Activated T-cell treated with anti-CD3 and anti-CD28 coated beads, Interleukin-2, amount 50 U/mL, for 4 hours (primary cell): ENCODE data around the gene TLR3. TPM values are rescaled to one million over a fixed set of nuclear protein-coding genes. Genes with fewer than 3 reads are reported as not detected.

ENCODE experiments used
- ATAC-seq, 2 donors: fragments of 200-7000 bp; cut with Tn5 transposase; one replicate each; pipeline ENCODE4 v1.10.0; 2021
- DNase-seq: peaks from one replicate; pipeline ENCODE4 v3.0.0-alpha.2; 2020
- H3K27me3 Mint-ChIP-seq: one replicate; pipeline ENCODE4 v1.8.0; 2021; ENCODE audit warnings: low read depth, mixed read lengths
- H3K36me3 Mint-ChIP-seq: one replicate; pipeline ENCODE4 v1.8.0; 2022; ENCODE audit warnings: mixed read lengths; ENCODE audit not compliant: insufficient read depth
- H3K4me1 Mint-ChIP-seq: one replicate; pipeline ENCODE4 v1.8.0; 2021; ENCODE audit warnings: low read depth, mixed read lengths
- H3K4me3 Mint-ChIP-seq: one replicate; pipeline ENCODE4 v1.8.0; 2021; ENCODE audit warnings: mild to moderate bottlenecking, moderate library complexity, mixed read lengths
- H3K9me3 Mint-ChIP-seq: one replicate; pipeline ENCODE4 v1.8.0; 2021; ENCODE audit warnings: mixed read lengths
- total RNA-seq, 3 donors: library from RNA; stranded (reverse); gene quantifications; one replicate each; pipeline ENCODE4 v1.2.1, GENCODE V29; 2021

Gene TLR3
- total RNA-seq, 3 donors from 2014 or later, result 0.03 TPM; not detected in 2

DNA sequence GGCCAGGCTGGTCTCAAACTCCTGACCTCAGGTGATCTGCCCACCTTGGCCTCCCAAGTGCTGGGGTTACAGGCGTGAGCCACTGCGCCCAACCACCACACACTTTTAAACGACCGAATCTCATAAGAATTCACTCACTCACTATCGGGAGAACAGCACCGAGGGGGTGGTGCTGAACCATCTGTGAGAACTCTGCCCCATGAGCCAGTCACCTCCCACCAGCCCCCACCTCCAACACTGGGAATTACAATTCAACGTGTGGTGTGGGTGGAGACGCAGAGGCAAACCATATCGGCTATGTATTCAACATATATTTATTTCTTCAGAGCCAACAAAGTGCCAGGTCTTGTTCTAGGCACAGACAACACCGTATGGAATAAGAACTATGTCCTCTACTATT is 3.6 kb downstream of the TLR3 start:
- H3K36me3 Mint-ChIP-seq, result no peaks in the 10 kb centered on the region
- peaks cover 25% of the 10 kb centered on the region for H3K4me1 Mint-ChIP-seq
- ATAC-seq (no peak), DNase-seq (no peak)
- H3K9me3 Mint-ChIP-seq, result no peaks in the 10 kb centered on the region
- no peaks in the 10 kb centered on the region for H3K27me3 Mint-ChIP-seq
- H3K4me3 Mint-ChIP-seq, result no peak overlapping the region

DNA sequence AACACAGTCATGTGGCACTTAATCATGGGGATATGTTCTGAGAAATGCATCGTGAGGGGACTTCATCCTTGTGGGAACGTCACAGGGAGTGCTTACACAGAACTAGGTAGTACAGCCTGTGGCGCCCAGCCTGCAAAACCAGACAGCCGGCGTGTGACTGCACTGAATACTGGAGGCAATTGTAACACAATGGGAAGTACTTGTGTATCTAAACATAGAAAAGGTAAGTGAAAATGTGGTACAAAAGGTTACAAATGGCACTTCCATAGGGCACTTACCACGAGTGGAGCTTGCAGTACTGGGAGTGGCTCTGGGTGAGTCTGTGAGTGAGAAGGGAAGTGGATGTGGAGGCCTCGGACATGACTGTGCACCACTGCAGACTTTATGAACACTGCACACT is 5.2 kb downstream of the TLR3 start:
- H3K36me3 Mint-ChIP-seq, result no peaks in the 10 kb centered on the region
- no peak overlapping the region for H3K4me3 Mint-ChIP-seq
- H3K27me3 Mint-ChIP-seq, result no peaks in the 10 kb centered on the region
- no peak for ATAC-seq
- H3K9me3 Mint-ChIP-seq, result no peaks in the 10 kb centered on the region
- DNase-seq, result no peak
- peaks cover 11% of the 10 kb centered on the region for H3K4me1 Mint-ChIP-seq

DNA sequence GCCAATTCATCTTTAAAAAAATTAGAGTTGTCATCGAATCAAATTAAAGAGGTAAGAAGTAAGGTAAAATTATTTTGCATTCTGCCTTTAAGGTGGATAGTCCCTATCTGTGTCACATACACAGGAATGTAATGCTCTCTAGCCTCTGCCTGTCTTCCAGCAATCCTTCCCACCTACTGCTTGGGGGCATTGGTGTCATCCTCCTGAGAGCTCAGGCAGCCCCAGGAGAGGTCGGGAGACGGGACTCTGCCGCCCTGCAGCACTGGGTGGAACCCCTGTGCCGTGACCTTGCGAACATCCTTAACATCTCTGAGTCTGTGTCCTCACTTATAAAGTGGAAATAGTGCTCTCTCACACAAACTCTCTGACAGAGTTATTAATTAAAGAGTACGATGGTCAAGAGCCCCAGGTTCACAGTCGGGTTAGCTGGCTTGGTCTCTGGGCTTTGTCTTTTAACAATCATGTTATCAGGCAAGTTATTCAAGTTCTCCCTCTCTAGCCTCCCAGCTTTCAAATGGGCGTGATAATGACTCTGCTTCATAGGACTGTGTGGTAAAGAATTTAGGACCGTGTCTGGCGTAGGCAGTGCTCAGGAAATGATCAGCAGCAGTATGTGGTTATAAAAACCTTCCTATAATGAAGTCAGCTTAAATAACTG is 10.2 kb downstream of the TLR3 start:
- H3K36me3 Mint-ChIP-seq, result peaks cover 7% of the 10 kb centered on the region
- no peak overlapping the region for H3K4me3 Mint-ChIP-seq
- DNase-seq, result no peak
- H3K9me3 Mint-ChIP-seq, result no peaks in the 10 kb centered on the region
- no peaks in the 10 kb centered on the region for H3K4me1 Mint-ChIP-seq
- no peaks in the 10 kb centered on the region for H3K27me3 Mint-ChIP-seq
- no peak for ATAC-seq

DNA sequence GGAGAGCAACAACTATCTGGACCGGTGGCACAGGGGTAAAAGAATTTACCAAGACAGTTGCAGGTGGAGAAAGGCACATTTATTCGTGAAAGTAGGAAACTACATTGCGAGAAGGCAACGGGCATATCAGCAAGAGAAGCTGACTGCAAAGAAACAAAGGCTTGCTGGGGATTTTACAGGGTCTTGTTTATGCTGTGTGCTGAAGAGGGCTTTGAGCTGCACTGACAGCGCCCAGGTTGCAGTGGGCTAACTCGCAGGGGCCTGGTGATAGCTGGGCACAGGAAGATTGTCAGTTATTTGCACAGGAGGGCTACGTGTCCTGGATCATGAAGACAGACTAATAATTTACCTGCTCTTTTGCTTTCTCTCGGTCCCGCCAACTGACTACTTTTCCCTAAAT is 10.7 kb downstream of the TLR3 start:
- peaks cover 7% of the 10 kb centered on the region for H3K36me3 Mint-ChIP-seq
- no peaks in the 10 kb centered on the region for H3K9me3 Mint-ChIP-seq
- ATAC-seq, result no peak
- H3K4me3 Mint-ChIP-seq, result no peak overlapping the region
- H3K4me1 Mint-ChIP-seq, result no peaks in the 10 kb centered on the region
- no peaks in the 10 kb centered on the region for H3K27me3 Mint-ChIP-seq
- DNase-seq, result no peak

DNA sequence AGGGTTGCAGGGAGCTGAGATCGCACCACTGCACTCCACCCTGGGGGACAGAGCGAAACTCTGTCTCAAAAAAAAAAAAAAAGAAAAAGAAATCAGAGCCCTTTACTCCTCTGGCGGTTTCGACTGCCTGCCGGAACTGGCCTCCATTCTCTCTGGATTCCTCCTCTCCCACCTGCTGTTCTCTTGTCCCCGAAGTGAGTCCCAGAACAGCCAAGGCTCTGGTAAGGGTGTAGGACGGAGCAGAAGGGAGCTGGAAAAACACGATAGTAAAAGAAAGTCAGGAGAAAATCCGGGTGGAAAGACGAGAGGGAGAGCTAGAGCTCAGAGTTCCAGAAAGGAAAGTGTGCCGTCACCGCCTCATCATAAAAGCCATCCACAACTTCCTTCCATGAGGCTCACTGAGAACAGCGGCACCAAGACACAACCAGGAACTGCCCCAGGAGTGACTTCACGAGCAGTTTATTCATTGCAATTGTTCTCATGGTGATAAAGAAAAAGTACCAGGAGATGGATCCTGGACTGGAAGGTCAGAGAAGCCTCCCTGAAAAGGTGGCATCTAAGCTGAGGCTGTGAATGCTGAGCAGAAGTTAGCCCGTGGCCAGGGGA is 12.3 kb downstream of the TLR3 start:
- Mint-ChIP-seq H3K4me1 (no peaks in the 10 kb centered on the region), H3K36me3 (peaks cover 7% of the 10 kb centered on the region), H3K4me3 (no peak overlapping the region), H3K27me3 (no peaks in the 10 kb centered on the region), H3K9me3 (no peaks in the 10 kb centered on the region)
- ATAC-seq (no peak), DNase-seq (no peak)

DNA sequence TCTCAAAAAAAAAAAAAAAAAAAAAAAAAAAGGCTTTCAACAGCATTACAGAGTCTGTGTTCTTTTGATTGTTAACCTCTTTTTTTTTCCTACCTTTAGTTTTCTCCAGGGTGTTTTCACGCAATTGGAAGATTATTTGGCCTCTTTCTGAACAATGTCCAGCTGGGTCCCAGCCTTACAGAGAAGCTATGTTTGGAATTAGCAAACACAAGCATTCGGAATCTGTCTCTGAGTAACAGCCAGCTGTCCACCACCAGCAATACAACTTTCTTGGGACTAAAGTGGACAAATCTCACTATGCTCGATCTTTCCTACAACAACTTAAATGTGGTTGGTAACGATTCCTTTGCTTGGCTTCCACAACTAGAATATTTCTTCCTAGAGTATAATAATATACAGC is 13.3 kb downstream of the TLR3 start:
- Mint-ChIP-seq H3K4me3 (no peak overlapping the region), H3K36me3 (peaks cover 7% of the 10 kb centered on the region), H3K27me3 (no peaks in the 10 kb centered on the region), H3K9me3 (no peaks in the 10 kb centered on the region), H3K4me1 (no peaks in the 10 kb centered on the region)
- DNase-seq (no peak), ATAC-seq (no peak)

DNA sequence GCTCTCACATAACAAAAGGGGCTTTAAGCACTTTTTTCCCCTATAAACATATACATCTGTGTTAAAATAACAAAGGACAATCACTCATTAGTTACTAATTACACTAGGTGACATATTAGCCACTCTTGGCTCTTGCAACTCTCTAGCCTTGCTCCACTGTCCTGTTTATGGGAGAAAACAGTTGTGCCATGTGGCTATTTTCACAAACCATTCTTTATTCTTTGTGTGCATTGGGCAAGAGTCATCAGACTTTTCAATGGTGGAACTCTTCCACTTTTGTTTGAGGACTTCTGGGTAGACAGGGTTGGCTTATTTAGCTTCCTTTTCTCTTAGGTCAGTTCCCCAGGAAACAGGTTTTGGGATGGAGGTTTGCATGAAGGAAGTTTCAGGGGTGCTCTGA is 19.6 kb downstream of the TLR3 start:
- no peak for ATAC-seq
- no peaks in the 10 kb centered on the region for H3K27me3 Mint-ChIP-seq

DNA sequence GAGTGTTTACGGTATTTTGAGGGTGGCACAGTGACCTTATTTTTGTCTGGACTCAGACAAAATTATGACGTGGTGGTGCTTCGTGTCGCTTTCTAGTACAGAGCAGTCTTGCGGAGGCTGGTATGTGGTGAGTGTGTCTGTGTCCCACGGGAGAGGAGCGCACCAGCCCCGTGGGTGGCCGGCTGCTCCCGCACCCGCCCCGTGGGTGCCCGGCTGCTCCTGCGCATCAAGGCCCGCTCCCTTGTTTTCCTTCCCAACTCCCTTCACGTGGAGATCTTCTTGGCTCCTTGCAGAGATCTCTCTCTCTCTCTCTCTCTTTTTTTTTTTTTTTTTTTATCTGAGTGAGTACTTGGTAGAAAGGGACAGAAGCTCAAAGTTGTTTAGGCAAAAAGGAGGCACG is 23.3 kb downstream of the TLR3 start:
- no peak for ATAC-seq
- H3K27me3 Mint-ChIP-seq, result peaks cover 9% of the 10 kb centered on the region
- H3K36me3 Mint-ChIP-seq, result no peaks in the 10 kb centered on the region
- no peak overlapping the region for H3K4me3 Mint-ChIP-seq
- H3K4me1 Mint-ChIP-seq, result no peaks in the 10 kb centered on the region
- no peaks in the 10 kb centered on the region for H3K9me3 Mint-ChIP-seq
- no peak for DNase-seq

More for the DNA sequence above, 19.6 kb downstream of the TLR3 start:
- no peaks in the 10 kb centered on the region for H3K36me3 Mint-ChIP-seq
- no peak for DNase-seq
- H3K4me3 Mint-ChIP-seq, result no peak overlapping the region
- no peaks in the 10 kb centered on the region for H3K9me3 Mint-ChIP-seq
- H3K4me1 Mint-ChIP-seq, result no peaks in the 10 kb centered on the region

DNA sequence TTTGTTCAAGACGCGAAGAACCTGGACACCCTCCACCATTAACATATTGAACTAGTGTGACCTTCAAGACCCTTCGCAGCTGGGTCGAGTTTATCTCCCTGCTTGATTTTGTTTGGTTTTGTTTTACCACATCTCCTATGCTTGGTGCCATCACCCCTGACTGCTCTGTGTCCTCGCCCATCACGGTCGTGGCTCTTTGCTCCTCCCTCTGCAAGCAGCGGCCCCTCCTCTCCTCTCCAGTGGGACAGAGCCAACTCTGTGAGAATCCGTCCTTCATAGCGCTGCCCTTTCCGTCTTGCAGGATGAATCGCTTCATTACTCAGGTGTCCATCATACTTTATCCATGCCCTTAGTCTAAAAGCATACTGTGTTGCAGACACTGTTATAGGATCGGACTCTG is 26.4 kb downstream of the TLR3 start:
- no peak for ATAC-seq
- H3K4me3 Mint-ChIP-seq, result no peak overlapping the region

DNA sequence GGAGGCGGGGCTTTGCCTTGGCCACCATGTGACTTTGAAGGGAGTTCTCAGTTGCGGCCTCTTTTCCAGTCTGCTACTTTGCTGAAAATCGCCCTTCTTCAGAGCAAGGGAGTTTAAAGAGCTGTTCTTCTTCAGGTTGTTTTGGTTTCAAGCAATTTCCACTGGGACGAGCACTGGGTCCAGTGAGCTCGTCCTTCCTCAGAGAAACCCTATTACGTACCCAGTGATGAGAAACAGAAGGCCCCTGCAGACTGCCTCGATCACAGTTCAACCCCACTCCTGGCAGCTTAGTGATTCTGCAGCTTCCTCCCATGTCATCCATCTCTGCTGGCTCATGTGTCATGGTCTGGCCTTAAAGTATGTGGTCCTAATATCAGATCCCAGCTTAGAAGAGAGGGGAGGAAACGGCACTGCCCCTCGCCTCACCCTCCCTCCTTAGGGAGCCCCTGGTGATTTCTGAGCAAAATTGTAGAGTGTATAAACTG is 27.8 kb downstream of the TLR3 start:
- H3K36me3 Mint-ChIP-seq, result no peaks in the 10 kb centered on the region
- no peak overlapping the region for H3K4me3 Mint-ChIP-seq
- no peaks in the 10 kb centered on the region for H3K4me1 Mint-ChIP-seq
- peaks cover 15% of the 10 kb centered on the region for H3K27me3 Mint-ChIP-seq
- DNase-seq (no peak), ATAC-seq (no peak)
- H3K9me3 Mint-ChIP-seq, result no peaks in the 10 kb centered on the region

More for the DNA sequence above, 26.4 kb downstream of the TLR3 start:
- Mint-ChIP-seq H3K36me3 (no peaks in the 10 kb centered on the region), H3K4me1 (no peaks in the 10 kb centered on the region), H3K9me3 (no peaks in the 10 kb centered on the region), H3K27me3 (peaks cover 13% of the 10 kb centered on the region)
- DNase-seq, result no peak

DNA sequence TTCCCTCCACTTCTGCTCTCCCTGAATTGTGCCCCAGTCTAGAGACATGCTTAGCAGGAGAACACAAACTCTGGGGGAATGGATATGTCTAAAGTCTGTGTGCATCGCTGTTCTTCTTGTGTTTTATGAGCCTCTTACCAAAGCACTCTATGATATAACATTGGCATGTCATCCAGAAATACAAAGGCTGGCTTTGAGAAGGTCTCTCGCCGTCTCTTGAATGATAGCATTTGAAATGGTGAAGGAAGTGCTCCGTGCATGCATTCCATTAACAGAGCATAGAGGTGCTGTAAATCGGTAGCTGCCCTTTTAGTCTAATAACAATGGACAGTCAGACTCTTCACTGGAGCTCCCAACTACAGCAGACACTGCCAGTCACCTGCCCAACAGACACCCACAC is 28.4 kb downstream of the TLR3 start:
- ATAC-seq, result no peak
- H3K9me3 Mint-ChIP-seq, result no peaks in the 10 kb centered on the region
- peaks cover 17% of the 10 kb centered on the region for H3K27me3 Mint-ChIP-seq
- no peaks in the 10 kb centered on the region for H3K4me1 Mint-ChIP-seq
- H3K4me3 Mint-ChIP-seq, result no peak overlapping the region
- DNase-seq, result no peak
- no peaks in the 10 kb centered on the region for H3K36me3 Mint-ChIP-seq

DNA sequence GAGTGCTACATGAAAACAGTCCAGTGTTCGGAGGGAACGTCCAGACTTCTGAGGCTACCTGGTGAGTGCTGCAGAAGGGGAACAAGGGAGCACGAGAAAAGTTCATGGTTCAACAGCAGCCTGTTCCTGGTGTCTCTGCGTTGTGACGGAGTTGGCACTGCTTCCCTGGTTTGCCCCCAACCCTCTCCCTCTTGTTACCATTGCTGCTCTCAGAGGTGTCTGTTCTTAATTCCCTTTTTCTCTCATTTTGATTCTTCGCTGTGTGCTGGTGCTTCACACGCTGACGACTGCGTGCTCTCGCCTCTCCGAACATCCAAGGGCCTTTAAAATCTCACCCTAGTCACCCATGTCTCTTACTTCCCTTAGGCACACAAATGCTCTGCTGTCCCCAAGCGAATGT is 34.0 kb downstream of the TLR3 start:
- Mint-ChIP-seq H3K36me3 (no peaks in the 10 kb centered on the region), H3K4me1 (peaks cover 5% of the 10 kb centered on the region), H3K4me3 (no peak overlapping the region), H3K27me3 (peaks cover 49% of the 10 kb centered on the region), H3K9me3 (no peaks in the 10 kb centered on the region)
- DNase-seq, result no peak
- no peak for ATAC-seq

DNA sequence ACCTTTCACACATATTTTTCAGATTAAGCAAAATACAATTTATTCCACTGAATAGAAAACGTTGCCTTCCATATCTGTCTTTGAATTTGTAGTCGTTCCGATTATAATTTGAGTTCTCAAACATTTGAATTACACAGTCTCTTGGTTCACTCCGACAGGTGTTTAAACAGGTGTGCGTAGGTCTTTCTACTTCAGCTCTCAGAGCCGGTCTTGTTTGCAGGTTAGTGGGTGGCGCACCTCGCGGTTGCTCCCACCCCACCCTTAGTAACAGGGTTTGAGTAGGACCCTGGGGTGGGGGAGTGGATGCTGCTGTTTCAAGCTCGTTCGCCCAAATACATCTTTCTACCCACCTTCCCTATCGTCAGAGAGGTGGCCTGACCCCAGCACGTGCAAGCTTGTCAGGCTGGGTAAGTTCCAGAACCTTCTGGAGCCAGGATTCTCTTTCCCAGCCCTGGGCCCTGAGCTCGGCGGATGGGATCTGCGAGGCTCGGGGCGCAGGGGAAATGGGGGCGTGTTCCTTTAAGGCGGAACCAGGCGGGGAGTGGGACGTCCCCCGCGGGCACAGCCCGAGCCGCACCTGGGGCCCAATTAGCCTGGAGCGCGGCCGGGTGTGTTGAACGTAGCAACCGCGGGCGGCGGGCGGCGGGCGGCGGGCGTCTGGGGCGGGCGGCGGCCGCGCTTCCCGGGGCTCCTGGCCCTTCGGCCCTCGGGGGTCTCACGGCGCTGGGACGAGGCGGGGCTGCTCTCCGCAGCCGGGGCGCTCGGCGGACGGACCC is 35.3 kb downstream of the TLR3 start, which contains the start of gene FAM149A:
Gene FAM149A (plus strand): TSS at position 591 of the 776 bp plus-strand sequence.
- Mint-ChIP-seq H3K36me3 (no peaks in the 10 kb centered on the region), H3K9me3 (no peaks in the 10 kb centered on the region), H3K27me3 (peaks cover 55% of the 10 kb centered on the region), H3K4me3 (peak within 1 kb of the TSS; percentile 69), H3K4me1 (peaks cover 5% of the 10 kb centered on the region)
- ATAC-seq, result peak; percentile 77 to 95
- DNase-seq, result peak; percentile 10

DNA sequence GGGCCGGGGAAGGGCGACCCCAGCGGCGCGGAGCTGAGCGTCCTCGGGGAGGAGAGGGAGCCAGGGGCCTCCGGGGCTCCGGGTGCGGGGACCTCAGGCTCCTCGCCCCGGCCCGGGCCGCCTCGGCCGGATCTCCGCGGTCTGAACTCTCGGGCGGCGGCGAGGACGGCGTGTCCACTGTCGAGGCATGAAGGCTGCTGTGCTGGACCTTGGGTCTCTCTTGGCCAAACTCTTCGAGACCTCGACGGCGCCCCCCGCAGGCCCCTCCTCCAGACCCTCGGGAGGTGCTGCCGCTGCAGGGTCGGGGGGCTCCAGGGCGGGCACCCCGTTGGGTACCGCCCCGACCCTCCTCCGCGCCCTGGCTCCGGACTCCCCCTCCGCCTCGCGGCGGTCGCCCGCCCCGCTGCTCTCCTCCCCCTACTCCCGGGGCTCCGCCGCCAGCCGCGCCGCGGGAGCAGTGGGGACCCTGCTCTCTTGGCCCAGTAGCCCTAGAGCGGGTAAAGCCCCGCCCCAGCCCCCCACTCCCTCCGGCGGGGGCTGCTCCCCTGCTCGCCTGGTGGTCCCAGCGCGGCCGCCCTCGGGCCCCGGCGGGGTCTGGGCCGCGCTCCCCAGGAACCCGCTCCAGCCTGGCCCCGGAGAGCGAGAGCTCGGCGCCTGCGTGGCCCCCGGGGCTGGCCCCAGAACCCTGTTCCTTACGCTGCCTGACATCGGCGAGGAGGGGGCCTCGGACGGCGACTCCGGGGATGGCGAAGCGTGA is 36.1 kb downstream of the TLR3 start:
- Mint-ChIP-seq H3K36me3 (no peaks in the 10 kb centered on the region), H3K27me3 (peaks cover 52% of the 10 kb centered on the region), H3K4me1 (peaks cover 5% of the 10 kb centered on the region), H3K9me3 (no peaks in the 10 kb centered on the region), H3K4me3 (peak overlapping the region; percentile 69)
- DNase-seq (no peak), ATAC-seq (peak; percentile 51 to 53)
